MM.1S (cell line): ENCODE results near the gene MSI2.

ENCODE experiments used
- EZH2 ChIP-seq: fragments of 300-600 bp; sonication (generic); optimal IDR thresholded peaks from 2 replicates; pipeline ENCODE3; 2017; ENCODE audit warnings: low read depth, mild to moderate bottlenecking, antibody characterized with exemption, low read length, mixed read lengths
- EZH2phosphoT487 ChIP-seq: fragments of 300-600 bp; sonication (generic); IDR thresholded peaks from 2 replicates; pipeline ENCODE4 v1.6.1; 2018; ENCODE audit warnings: antibody characterized with exemption, low read length
- TF ChIP-seq, protein P1 (sequence below): fragments of 300-600 bp; sonication (generic); IDR thresholded peaks from 2 replicates; pipeline ENCODE4 v1.5.1; 2016; ENCODE audit warnings: antibody characterized with exemption, low read length, mixed read lengths

DNA sequence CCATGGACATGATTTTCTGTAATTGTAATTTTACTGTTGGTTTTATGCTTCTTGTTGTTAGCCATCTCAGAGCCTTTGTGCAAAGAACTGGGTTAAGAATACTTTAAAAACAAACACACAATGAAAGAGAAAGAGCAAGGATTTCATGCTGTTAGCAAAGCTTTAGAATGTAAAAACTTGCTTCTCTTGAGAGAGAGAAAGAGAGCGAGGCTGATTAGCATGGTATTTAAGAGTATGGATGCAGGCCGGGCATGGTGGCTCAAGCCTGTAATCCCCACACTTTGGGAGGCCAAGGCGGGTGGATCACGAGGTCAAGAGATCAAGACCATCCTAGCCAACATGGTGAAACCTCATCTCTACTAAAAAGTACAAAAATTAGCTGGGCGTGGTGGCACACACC, 76.2 kb downstream of the MSI2 start:
- TF ChIP-seq, protein P1, sequence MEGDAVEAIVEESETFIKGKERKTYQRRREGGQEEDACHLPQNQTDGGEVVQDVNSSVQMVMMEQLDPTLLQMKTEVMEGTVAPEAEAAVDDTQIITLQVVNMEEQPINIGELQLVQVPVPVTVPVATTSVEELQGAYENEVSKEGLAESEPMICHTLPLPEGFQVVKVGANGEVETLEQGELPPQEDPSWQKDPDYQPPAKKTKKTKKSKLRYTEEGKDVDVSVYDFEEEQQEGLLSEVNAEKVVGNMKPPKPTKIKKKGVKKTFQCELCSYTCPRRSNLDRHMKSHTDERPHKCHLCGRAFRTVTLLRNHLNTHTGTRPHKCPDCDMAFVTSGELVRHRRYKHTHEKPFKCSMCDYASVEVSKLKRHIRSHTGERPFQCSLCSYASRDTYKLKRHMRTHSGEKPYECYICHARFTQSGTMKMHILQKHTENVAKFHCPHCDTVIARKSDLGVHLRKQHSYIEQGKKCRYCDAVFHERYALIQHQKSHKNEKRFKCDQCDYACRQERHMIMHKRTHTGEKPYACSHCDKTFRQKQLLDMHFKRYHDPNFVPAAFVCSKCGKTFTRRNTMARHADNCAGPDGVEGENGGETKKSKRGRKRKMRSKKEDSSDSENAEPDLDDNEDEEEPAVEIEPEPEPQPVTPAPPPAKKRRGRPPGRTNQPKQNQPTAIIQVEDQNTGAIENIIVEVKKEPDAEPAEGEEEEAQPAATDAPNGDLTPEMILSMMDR, result no peak
- no peak for TF ChIP-seq EZH2
- no peak for TF ChIP-seq EZH2phosphoT487
